ENCODE measurements around the gene TPRN. TPM values are rescaled to one million over a fixed set of nuclear protein-coding genes. Genes with fewer than 3 reads are reported as not detected.
A peak's percentile ranks its signal among the peaks of the same experiment; 100 is the strongest.

The TPRN gene
- total and polyA plus RNA-seq, 7 experiments from 2014 or later = 0.35 to 13.5 (median 7.4) TPM

DNA sequence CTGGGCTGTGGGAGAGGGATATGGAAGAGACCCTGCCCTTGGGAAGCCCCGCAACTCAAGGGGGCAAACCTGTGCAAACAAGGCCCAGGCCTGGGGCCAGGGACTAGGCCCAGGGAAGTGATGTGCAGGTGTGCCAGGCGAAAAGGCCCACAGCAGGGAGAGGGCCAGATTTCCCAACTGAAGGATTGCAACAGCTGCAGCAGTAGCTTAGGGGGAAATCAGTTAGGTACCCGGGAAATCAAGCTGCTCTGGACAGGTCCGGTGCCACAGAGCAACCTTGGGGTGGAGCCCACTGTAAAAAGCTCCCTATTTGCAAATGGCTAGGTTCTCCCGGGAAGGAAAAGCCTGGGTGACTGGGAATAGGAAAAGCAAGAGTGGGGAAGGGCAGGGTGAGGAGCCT, 51.2 kb downstream of the TPRN start:
- no peak for ATAC-seq
- ChIA-PET POLR2A (interaction anchor here (1.1 kb wide), 1 partner anchor 40 kb away, joined by 3 read pairs; no protein-coding TSS in a partner anchor), CTCF (no interaction called here)
- Mint-ChIP-seq H3K4me3 (no peak overlapping the region), H3K9me3 (no peaks in the 10 kb centered on the region), H3K36me3 (no peaks in the 10 kb centered on the region), H3K4me1 (peaks cover 0 to 8% (median 0%) of the 10 kb centered on the region in 7 donors), H3K27me3 (peaks cover 0 to 9% (median 4%) of the 10 kb centered on the region in 5 donors), H3K27ac (no peak overlapping the region)
- H3K4me3 ChIP-seq (ENCODE audit: low read length) = no peak overlapping the region
- H3K27me3 ChIP-seq (ENCODE audit: control insufficient read depth in 2 of 2, insufficient read depth in 2 of 2, low read length in 2 of 2) = no peaks in the 10 kb centered on the region
- no peaks in the 10 kb centered on the region for H3K4me1 ChIP-seq (ENCODE audit: control insufficient read depth in 2 of 2, insufficient read depth in 2 of 2, low read length in 2 of 2)
- H3K36me3 ChIP-seq (ENCODE audit: control insufficient read depth in 2 of 3, insufficient read depth in 3 of 3, low read length in 3 of 3) = no peaks in the 10 kb centered on the region
- no peaks in the 10 kb centered on the region for H3K9me3 ChIP-seq (ENCODE audit: control insufficient read depth in 2 of 3, low read length in 3 of 3)
- H3K27ac ChIP-seq (ENCODE audit: low read depth, low read length) = no peak overlapping the region
- intact Hi-C loops (cut with micrococcal nuclease) = no loop called here
- DNase-seq = no peak

DNA sequence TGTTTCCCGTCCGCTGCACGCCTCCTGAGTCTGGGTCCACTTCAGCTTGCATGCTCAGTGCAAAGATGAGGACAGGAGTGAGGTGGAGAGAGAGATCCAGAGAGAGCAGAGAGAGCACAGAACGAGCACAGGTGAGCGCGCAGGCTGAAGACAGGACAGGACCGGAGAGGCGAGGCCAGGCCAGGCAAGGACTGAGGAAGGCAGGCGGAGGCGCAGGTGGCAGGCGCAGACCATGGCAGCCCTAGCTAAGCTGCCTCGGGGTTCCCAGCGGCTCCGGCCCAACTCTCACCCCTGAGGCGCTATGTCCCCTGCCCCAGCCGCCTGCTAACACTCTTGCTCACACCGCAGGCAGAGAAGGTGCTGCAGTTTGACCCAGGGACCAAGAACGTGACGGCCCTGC, 51.9 kb downstream of the TPRN start:
- Histone ChIP-seq H3K9me3 (ENCODE audit: control insufficient read depth in 2 of 3, low read length in 3 of 3) (no peaks in the 10 kb centered on the region), H3K36me3 (ENCODE audit: control insufficient read depth in 2 of 3, insufficient read depth in 3 of 3, low read length in 3 of 3) (no peaks in the 10 kb centered on the region), H3K27ac (ENCODE audit: low read depth, low read length) (no peak overlapping the region), H3K27me3 (ENCODE audit: control insufficient read depth in 2 of 2, insufficient read depth in 2 of 2, low read length in 2 of 2) (no peaks in the 10 kb centered on the region), H3K4me3 (ENCODE audit: low read length) (no peak overlapping the region), H3K4me1 (ENCODE audit: control insufficient read depth in 2 of 2, insufficient read depth in 2 of 2, low read length in 2 of 2) (no peaks in the 10 kb centered on the region)
- no peaks in the 10 kb centered on the region for H3K36me3 Mint-ChIP-seq
- ChIA-PET CTCF (no interaction called here), POLR2A (no interaction called here)
- H3K27ac Mint-ChIP-seq = no peak overlapping the region
- peak in 1 of 9 donors; percentile 1 for DNase-seq
- peaks cover 0 to 8% (median 0%) of the 10 kb centered on the region in 7 donors for H3K4me1 Mint-ChIP-seq
- H3K9me3 Mint-ChIP-seq = no peaks in the 10 kb centered on the region
- H3K27me3 Mint-ChIP-seq = peaks cover under 1 to 14% (median 4%) of the 10 kb centered on the region in 5 donors
- no peak for ATAC-seq
- H3K4me3 Mint-ChIP-seq = no peak overlapping the region
- intact Hi-C loops (cut with micrococcal nuclease) = no loop called here

GRCh38 chr9:137148242-137148641, 52.3 kb downstream of the TPRN start:
- ATAC-seq = no peak
- Mint-ChIP-seq H3K9me3 (no peaks in the 10 kb centered on the region), H3K4me1 (peaks cover 0 to 8% (median 0%) of the 10 kb centered on the region in 7 donors), H3K36me3 (no peaks in the 10 kb centered on the region), H3K4me3 (no peak overlapping the region), H3K27me3 (peaks cover 4 to 17% (median 5%) of the 10 kb centered on the region in 5 donors), H3K27ac (no peak overlapping the region)
- no peaks in the 10 kb centered on the region for H3K4me1 ChIP-seq (ENCODE audit: control insufficient read depth in 2 of 2, insufficient read depth in 2 of 2, low read length in 2 of 2)
- H3K27me3 ChIP-seq (ENCODE audit: control insufficient read depth in 2 of 2, insufficient read depth in 2 of 2, low read length in 2 of 2) = no peaks in the 10 kb centered on the region
- ChIA-PET POLR2A (no interaction called here), CTCF (no interaction called here)
- peak in 1 of 9 donors; percentile 1 for DNase-seq
- H3K27ac ChIP-seq (ENCODE audit: low read depth, low read length) = no peak overlapping the region
- no peaks in the 10 kb centered on the region for H3K9me3 ChIP-seq (ENCODE audit: control insufficient read depth in 2 of 3, low read length in 3 of 3)
- H3K36me3 ChIP-seq (ENCODE audit: control insufficient read depth in 2 of 3, insufficient read depth in 3 of 3, low read length in 3 of 3) = no peaks in the 10 kb centered on the region
- no peak overlapping the region for H3K4me3 ChIP-seq (ENCODE audit: low read length)
- intact Hi-C loops (cut with micrococcal nuclease) = no loop called here

DNA sequence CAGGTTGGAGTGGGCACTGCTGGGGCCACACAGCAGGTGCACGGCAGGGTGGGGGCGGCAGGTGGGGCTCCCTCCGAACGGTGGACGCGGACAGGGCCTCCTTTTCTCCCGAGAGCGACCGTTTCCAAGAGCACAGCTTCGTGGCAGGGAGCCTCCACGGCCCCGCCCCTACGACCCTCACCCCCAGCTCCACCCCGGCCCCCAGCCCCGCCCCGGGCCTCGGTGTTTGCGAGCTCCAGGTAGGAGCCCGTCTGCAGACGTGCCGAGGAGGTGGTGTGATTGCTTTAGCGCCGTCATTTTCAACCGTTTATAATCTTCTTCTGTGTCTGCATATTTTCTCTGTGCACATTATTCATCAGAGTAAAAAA, 52.8 kb downstream of the TPRN start:
- POLR2A ChIA-PET = no interaction called here
- DNase-seq (peak in 1 of 9 donors; percentile 6), ATAC-seq (no peak)
- H3K4me1 Mint-ChIP-seq = peaks cover 0 to 8% (median 0%) of the 10 kb centered on the region in 7 donors
- intact Hi-C loops (cut with micrococcal nuclease) = no loop called here
- H3K36me3 Mint-ChIP-seq = no peaks in the 10 kb centered on the region
- Histone ChIP-seq H3K4me1 (ENCODE audit: control insufficient read depth in 2 of 2, insufficient read depth in 2 of 2, low read length in 2 of 2) (no peaks in the 10 kb centered on the region), H3K27ac (ENCODE audit: low read depth, low read length) (no peak overlapping the region), H3K9me3 (ENCODE audit: control insufficient read depth in 2 of 3, low read length in 3 of 3) (no peaks in the 10 kb centered on the region), H3K36me3 (ENCODE audit: control insufficient read depth in 2 of 3, insufficient read depth in 3 of 3, low read length in 3 of 3) (no peaks in the 10 kb centered on the region), H3K4me3 (ENCODE audit: low read length) (no peak overlapping the region), H3K27me3 (ENCODE audit: control insufficient read depth in 2 of 2, insufficient read depth in 2 of 2, low read length in 2 of 2) (no peaks in the 10 kb centered on the region)
- H3K27ac Mint-ChIP-seq = no peak overlapping the region
- CTCF ChIA-PET = no interaction called here
- no peaks in the 10 kb centered on the region for H3K9me3 Mint-ChIP-seq
- peaks cover 4 to 17% (median 5%) of the 10 kb centered on the region in 5 donors for H3K27me3 Mint-ChIP-seq
- no peak overlapping the region for H3K4me3 Mint-ChIP-seq

GRCh38 chr9:137147091-137147792, 53.3 kb downstream of the TPRN start:
- Histone ChIP-seq H3K27ac (ENCODE audit: low read depth, low read length) (no peak overlapping the region), H3K9me3 (ENCODE audit: control insufficient read depth in 2 of 3, low read length in 3 of 3) (no peaks in the 10 kb centered on the region), H3K27me3 (ENCODE audit: control insufficient read depth in 2 of 2, insufficient read depth in 2 of 2, low read length in 2 of 2) (peaks cover 0 to 2% of the 10 kb centered on the region in 2 donors), H3K4me3 (ENCODE audit: low read length) (no peak overlapping the region), H3K36me3 (ENCODE audit: control insufficient read depth in 2 of 3, insufficient read depth in 3 of 3, low read length in 3 of 3) (no peaks in the 10 kb centered on the region), H3K4me1 (ENCODE audit: control insufficient read depth in 2 of 2, insufficient read depth in 2 of 2, low read length in 2 of 2) (no peaks in the 10 kb centered on the region)
- ATAC-seq (no peak), DNase-seq (peak in 1 of 9 donors; percentile 7)
- Mint-ChIP-seq H3K36me3 (no peaks in the 10 kb centered on the region), H3K4me3 (no peak overlapping the region), H3K27me3 (peaks cover 6 to 22% (median 10%) of the 10 kb centered on the region in 5 donors), H3K4me1 (peaks cover 0 to 8% (median 0%) of the 10 kb centered on the region in 7 donors), H3K9me3 (peaks cover 0 to under 1% (median 0%) of the 10 kb centered on the region in 11 donors), H3K27ac (peak overlapping the region in 1 of 9 donors; percentile 62)
- POLR2A ChIA-PET = no interaction called here
- CTCF ChIA-PET = no interaction called here
- intact Hi-C loops (cut with micrococcal nuclease) = no loop called here

GRCh38 chr9:137146527-137146918, 54.0 kb downstream of the TPRN start:
- H3K27me3 ChIP-seq (ENCODE audit: control insufficient read depth in 2 of 2, insufficient read depth in 2 of 2, low read length in 2 of 2) = peaks cover 0 to 5% of the 10 kb centered on the region in 2 donors
- peaks cover 0 to 7% (median 0%) of the 10 kb centered on the region in 7 donors for H3K4me1 Mint-ChIP-seq
- H3K4me3 ChIP-seq (ENCODE audit: low read length) = no peak overlapping the region
- H3K9me3 Mint-ChIP-seq = peaks cover 0 to 2% (median 0%) of the 10 kb centered on the region in 11 donors
- no peaks in the 10 kb centered on the region for H3K36me3 Mint-ChIP-seq
- no peaks in the 10 kb centered on the region for H3K4me1 ChIP-seq (ENCODE audit: control insufficient read depth in 2 of 2, insufficient read depth in 2 of 2, low read length in 2 of 2)
- POLR2A ChIA-PET = no interaction called here
- H3K9me3 ChIP-seq (ENCODE audit: control insufficient read depth in 2 of 3, low read length in 3 of 3) = no peaks in the 10 kb centered on the region
- peaks cover 10 to 28% (median 15%) of the 10 kb centered on the region in 5 donors for H3K27me3 Mint-ChIP-seq
- H3K27ac ChIP-seq (ENCODE audit: low read depth, low read length) = no peak overlapping the region
- H3K4me3 Mint-ChIP-seq = no peak overlapping the region
- peak in 1 of 9 donors; percentile 3 for DNase-seq
- H3K27ac Mint-ChIP-seq = no peak overlapping the region
- intact Hi-C loops (cut with micrococcal nuclease) = no loop called here
- no peaks in the 10 kb centered on the region for H3K36me3 ChIP-seq (ENCODE audit: control insufficient read depth in 2 of 3, insufficient read depth in 3 of 3, low read length in 3 of 3)
- ATAC-seq = no peak
- CTCF ChIA-PET = no interaction called here

Data from naive thymus-derived CD4-positive, alpha-beta T cell (primary cell).